Posterior cingulate gyrus (tissue), 11 donors: Measurements from ENCODE around the gene CIB4.
"Not testable (repeated sequence)": the region's sequence is repeated elsewhere in the genome, so short reads cannot be mapped to it uniquely, and the experiment has no call there.

Source experiments
- DNase-seq, 10 donors: peaks; one replicate each; pipeline versions ENCODE4 v3.0.0 to v3.0.0-alpha.2; 2020 to 2021; ENCODE audit warnings: mixed read lengths in 3 of 10
- intact Hi-C: fragments of 100-400 bp; cut with DNase I; formaldehyde crosslinking; loops from one replicate; pipeline ENCODE4 v1.15.1; 2023

CIB4 gene

GRCh38 chr2:26575836-26576564, 65.2 kb downstream of the CIB4 start:
- intact Hi-C loops: no loop called here
- DNase-seq: peak in 4 of 10 donors; percentile 15 to 75 (median 66)

- intact Hi-C loops: no loop called here
- peak in 4 of 10 donors; percentile 5 to 45 (median 26) for DNase-seq
Observed at GRCh38 chr2:26574900-26575560, 66.1 kb downstream of the CIB4 start.

- intact Hi-C loops: no loop called here
- peak in 4 of 10 donors; percentile 9 to 74 (median 24) for DNase-seq
Observed at GRCh38 chr2:26574066-26574899, 66.9 kb downstream of the CIB4 start.

GRCh38 chr2:26573241-26573925, 67.8 kb downstream of the CIB4 start:
- peak in 3 of 10 donors; percentile 51 to 73 (median 55) for DNase-seq
- intact Hi-C loops: no loop called here

GRCh38 chr2:26572591-26572990, 68.6 kb downstream of the CIB4 start:
- intact Hi-C loops: no loop called here
- DNase-seq: peak in 3 of 10 donors; percentile 21 to 60 (median 29)

- intact Hi-C loops: no loop called here
- DNase-seq: peak in 2 of 10 donors; percentile 43 to 46
Observed at GRCh38 chr2:26571316-26571715, 69.8 kb downstream of the CIB4 start.

- intact Hi-C loops: no loop called here
- peak in 2 of 10 donors; percentile 11 to 53 for DNase-seq
Observed at GRCh38 chr2:26570083-26570430, 71.1 kb downstream of the CIB4 start.

- peak in 4 of 10 donors; percentile 4 to 48 (median 29) for DNase-seq
- intact Hi-C loops: no loop called here
Observed at GRCh38 chr2:26569216-26570082, 71.7 kb downstream of the CIB4 start.

- intact Hi-C loops: no loop called here
- DNase-seq: peak in 3 of 10 donors; percentile 7 to 26 (median 25)
Observed at GRCh38 chr2:26568076-26568890, 72.9 kb downstream of the CIB4 start.

- intact Hi-C loops: no loop called here
- peak in 4 of 10 donors; percentile 2 to 59 (median 18) for DNase-seq
Observed at GRCh38 chr2:26567534-26567933, 73.6 kb downstream of the CIB4 start.

GRCh38 chr2:26566731-26567130, 74.4 kb downstream of the CIB4 start:
- intact Hi-C loops: not testable (repeated sequence)
- peak in 2 of 10 donors; percentile 3 to 8 for DNase-seq

GRCh38 chr2:26566081-26566375, 75.1 kb downstream of the CIB4 start:
- DNase-seq: peak in 4 of 10 donors; percentile 2 to 77 (median 56)
- intact Hi-C loops: no loop called here

GRCh38 chr2:26564121-26564644, 77.0 kb downstream of the CIB4 start:
- DNase-seq: peak in 3 of 10 donors; percentile 34 to 62 (median 40)
- intact Hi-C loops: loop anchor here (5.0 kb wide), 1 partner anchor 62 kb away; no protein-coding TSS in a partner anchor

- DNase-seq: peak in 3 of 10 donors; percentile 4 to 30 (median 21)
- intact Hi-C loops: loop anchor here (5.0 kb wide), 1 partner anchor 61 kb away; no protein-coding TSS in a partner anchor
Observed at GRCh38 chr2:26563686-26564085, 77.5 kb downstream of the CIB4 start.

GRCh38 chr2:26562811-26563645, 78.1 kb downstream of the CIB4 start:
- intact Hi-C loops: loop anchor here (5.0 kb wide), 1 partner anchor 61 kb away; no protein-coding TSS in a partner anchor
- peak in 6 of 10 donors; percentile 19 to 84 (median 56) for DNase-seq

GRCh38 chr2:26561918-26562810, 79.0 kb downstream of the CIB4 start:
- peak in 6 of 10 donors; percentile 17 to 86 (median 48) for DNase-seq
- intact Hi-C loops: loop anchor here (5.0 kb wide), 1 partner anchor 60 kb away; no protein-coding TSS in a partner anchor
